ENCODE results near the gene DYTN.

DYTN gene

GRCh38 chr2:206603243-206603642 lies 115.0 kb downstream of the DYTN start:
- Histone ChIP-seq H3K36me3 (ENCODE audit: control insufficient read depth, insufficient read depth, low read length) (no peaks in the 10 kb centered on the region), H3K4me1 (no peaks in the 10 kb centered on the region), H3K9me3 (ENCODE audit: control insufficient read depth, low read length) (no peaks in the 10 kb centered on the region), H3K9ac (no peak overlapping the region), H3K79me2 (no peaks in the 10 kb centered on the region), H3K27me3 (ENCODE audit: control insufficient read depth, insufficient read depth, low read length) (no peaks in the 10 kb centered on the region), H3K4me3 (ENCODE audit: low read depth, low read length) (no peak overlapping the region), H3K27ac (no peak overlapping the region), H3K4me2 (ENCODE audit: low read length) (no peak overlapping the region), H2AFZ (no peak overlapping the region)
- TF ChIP-seq CTCF (IDR thresholded peaks at IDR 0.05): no peak

All from parathyroid adenoma (tissue), 2 donors.